ENCODE results near the gene MINDY4. TPM values are rescaled to one million over a fixed set of nuclear protein-coding genes. Genes with fewer than 3 reads are reported as not detected.

MINDY4 gene
- total RNA-seq, 2 donors from 2014 or later, result 8.1 to 31.9 TPM

DNA sequence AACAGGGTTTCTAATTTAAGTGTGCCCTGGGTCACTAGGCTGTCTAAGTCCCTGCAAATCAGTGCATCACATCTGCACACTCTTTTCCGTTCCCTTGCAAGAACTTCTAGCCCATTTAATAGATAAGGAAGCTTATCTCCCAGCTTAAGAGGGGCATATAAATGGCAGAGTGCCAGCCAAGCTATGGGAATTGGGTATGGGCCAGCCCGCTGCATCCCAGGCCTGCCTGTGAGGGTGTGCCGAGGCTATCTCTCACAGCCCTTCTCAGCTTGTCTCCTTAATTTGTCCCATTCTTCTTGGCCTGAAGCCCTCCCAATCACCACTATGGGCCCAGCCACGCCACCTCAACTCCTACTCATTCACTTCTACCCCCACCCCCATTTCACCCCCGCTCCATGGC, 155.1 kb downstream of the MINDY4 start:
- 93% methylated on average over 5 of the region's 5 CpGs for WGBS
- intact Hi-C loops (cut with DNase I), result no loop called here
- no peak for DNase-seq (ENCODE audit: low spot score)

DNA sequence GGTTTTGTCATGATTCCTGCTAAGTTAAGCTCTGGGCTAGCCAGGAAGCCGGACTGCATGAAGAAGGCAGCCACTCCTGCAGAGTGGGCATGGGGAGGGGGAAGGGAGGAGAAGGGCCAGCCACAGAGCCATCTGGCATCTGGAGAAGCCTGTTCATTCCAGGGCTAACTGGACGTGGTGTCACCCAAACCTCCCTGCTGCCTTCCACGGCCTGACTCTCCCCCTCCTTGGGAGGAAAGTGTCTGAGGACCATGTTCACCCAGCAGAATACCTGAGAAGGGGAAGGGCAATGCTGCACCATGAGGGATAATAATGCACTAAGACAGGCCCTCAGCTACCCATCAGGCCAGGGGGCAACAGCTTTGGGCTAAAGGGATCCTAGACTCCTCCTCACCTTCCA, 155.8 kb downstream of the MINDY4 start:
- Histone ChIP-seq H3K27me3 (replicated peaks; ENCODE audit: insufficient read depth) (no peaks in the 10 kb centered on the region), H3K27ac (no peak overlapping the region), H3K4me3 (no peak overlapping the region), H3K9me3 (no peaks in the 10 kb centered on the region), H3K4me1 (replicated peaks) (no peaks in the 10 kb centered on the region), H3K36me3 (no peaks in the 10 kb centered on the region)
- intact Hi-C loops (cut with DNase I), result no loop called here
- TF ChIP-seq POLR2AphosphoS5 (IDR thresholded peaks at IDR 0.05), result no peak
- TF ChIP-seq, protein P1, sequence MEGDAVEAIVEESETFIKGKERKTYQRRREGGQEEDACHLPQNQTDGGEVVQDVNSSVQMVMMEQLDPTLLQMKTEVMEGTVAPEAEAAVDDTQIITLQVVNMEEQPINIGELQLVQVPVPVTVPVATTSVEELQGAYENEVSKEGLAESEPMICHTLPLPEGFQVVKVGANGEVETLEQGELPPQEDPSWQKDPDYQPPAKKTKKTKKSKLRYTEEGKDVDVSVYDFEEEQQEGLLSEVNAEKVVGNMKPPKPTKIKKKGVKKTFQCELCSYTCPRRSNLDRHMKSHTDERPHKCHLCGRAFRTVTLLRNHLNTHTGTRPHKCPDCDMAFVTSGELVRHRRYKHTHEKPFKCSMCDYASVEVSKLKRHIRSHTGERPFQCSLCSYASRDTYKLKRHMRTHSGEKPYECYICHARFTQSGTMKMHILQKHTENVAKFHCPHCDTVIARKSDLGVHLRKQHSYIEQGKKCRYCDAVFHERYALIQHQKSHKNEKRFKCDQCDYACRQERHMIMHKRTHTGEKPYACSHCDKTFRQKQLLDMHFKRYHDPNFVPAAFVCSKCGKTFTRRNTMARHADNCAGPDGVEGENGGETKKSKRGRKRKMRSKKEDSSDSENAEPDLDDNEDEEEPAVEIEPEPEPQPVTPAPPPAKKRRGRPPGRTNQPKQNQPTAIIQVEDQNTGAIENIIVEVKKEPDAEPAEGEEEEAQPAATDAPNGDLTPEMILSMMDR (IDR thresholded peaks at IDR 0.05), result no peak
- no peak for TF ChIP-seq POLR2A (IDR thresholded peaks at IDR 0.05)
- peak; percentile 3 for DNase-seq (ENCODE audit: low spot score)
- 85% methylated on average over 3 of the region's 3 CpGs for WGBS

More for the DNA sequence above, 155.1 kb downstream of the MINDY4 start:
- H3K4me1 ChIP-seq (replicated peaks), result no peaks in the 10 kb centered on the region
- no peak overlapping the region for H3K27ac ChIP-seq
- no peaks in the 10 kb centered on the region for H3K36me3 ChIP-seq
- no peaks in the 10 kb centered on the region for H3K9me3 ChIP-seq
- H3K27me3 ChIP-seq (replicated peaks; ENCODE audit: insufficient read depth), result no peaks in the 10 kb centered on the region
- TF ChIP-seq POLR2AphosphoS5 (IDR thresholded peaks at IDR 0.05) (no peak), POLR2A (IDR thresholded peaks at IDR 0.05) (no peak)
- no peak overlapping the region for H3K4me3 ChIP-seq

DNA sequence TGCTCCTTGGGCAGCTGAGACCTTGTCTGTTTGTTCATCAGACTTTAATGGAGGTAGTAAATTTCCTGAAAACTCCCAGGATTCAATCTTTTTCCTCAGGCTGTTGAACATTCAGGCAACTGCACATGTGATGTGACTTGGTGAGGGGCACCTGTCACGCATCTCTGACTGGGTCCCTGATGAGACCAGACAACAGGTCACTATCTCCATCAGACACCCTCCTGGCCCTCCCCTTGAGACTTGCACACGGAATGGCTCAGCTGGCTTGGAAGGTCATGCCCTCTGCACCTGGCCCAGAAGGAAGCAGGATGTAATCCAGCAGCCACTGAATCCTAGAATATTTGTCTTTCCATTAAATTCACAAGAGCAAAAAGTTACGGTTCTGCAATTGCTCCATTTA, 156.3 kb downstream of the MINDY4 start:
- Histone ChIP-seq H3K9me3 (no peaks in the 10 kb centered on the region), H3K4me1 (replicated peaks) (no peaks in the 10 kb centered on the region)
- intact Hi-C loops (cut with DNase I), result no loop called here

DNA sequence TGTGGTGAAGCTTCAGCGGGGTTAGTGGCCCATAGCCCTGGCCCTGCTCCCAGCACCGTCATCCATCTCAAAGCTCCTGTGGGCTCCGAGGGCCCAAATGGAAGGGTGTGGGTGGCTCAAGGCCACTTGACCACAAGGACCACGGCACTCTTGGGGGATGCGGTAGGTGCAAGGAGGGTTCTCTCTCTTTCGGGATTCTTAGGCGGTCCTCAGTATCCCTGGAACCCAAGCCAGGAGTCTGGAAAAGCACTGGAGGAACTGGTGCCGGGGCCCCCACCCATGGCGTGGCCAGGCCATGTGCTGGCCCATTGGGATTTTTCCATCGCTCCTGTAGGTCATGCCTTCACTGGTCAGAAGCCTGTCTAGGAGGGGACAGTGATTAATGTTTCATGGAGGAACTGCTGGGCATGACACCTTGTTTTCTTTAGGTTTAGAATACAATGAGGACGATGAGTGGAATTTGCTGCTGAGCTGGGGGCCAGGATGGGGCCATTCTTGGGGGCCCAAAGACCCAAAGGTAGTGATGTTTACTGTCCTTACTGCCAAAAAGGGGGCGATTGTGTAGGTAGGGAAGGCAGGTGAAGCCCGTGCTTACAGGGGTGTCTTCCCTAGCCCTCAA, 157.1 kb downstream of the MINDY4 start:
- TF ChIP-seq POLR2AphosphoS5 (IDR thresholded peaks at IDR 0.05) (no peak), POLR2A (IDR thresholded peaks at IDR 0.05) (no peak)
- TF ChIP-seq, protein P1 (IDR thresholded peaks at IDR 0.05), result no peak
- 98% methylated on average over 9 of the region's 13 CpGs for WGBS
- DNase-seq (ENCODE audit: low spot score), result no peak
- intact Hi-C loops (cut with DNase I), result no loop called here
- no peaks in the 10 kb centered on the region for H3K27me3 ChIP-seq (replicated peaks; ENCODE audit: insufficient read depth)
- H3K27ac ChIP-seq, result no peak overlapping the region
- H3K4me1 ChIP-seq (replicated peaks), result no peaks in the 10 kb centered on the region
- H3K36me3 ChIP-seq, result no peaks in the 10 kb centered on the region
- H3K4me3 ChIP-seq, result no peak overlapping the region
- no peaks in the 10 kb centered on the region for H3K9me3 ChIP-seq

More for the DNA sequence above, 156.3 kb downstream of the MINDY4 start:
- H3K36me3 ChIP-seq, result no peaks in the 10 kb centered on the region
- H3K27me3 ChIP-seq (replicated peaks; ENCODE audit: insufficient read depth), result no peaks in the 10 kb centered on the region
- H3K27ac ChIP-seq, result no peak overlapping the region
- no peak for DNase-seq (ENCODE audit: low spot score)
- 83% methylated on average over 3 of the region's 3 CpGs for WGBS
- H3K4me3 ChIP-seq, result no peak overlapping the region
- TF ChIP-seq, protein P1 (IDR thresholded peaks at IDR 0.05), result no peak
- no peak for TF ChIP-seq POLR2A (IDR thresholded peaks at IDR 0.05)
- TF ChIP-seq POLR2AphosphoS5 (IDR thresholded peaks at IDR 0.05), result no peak

DNA sequence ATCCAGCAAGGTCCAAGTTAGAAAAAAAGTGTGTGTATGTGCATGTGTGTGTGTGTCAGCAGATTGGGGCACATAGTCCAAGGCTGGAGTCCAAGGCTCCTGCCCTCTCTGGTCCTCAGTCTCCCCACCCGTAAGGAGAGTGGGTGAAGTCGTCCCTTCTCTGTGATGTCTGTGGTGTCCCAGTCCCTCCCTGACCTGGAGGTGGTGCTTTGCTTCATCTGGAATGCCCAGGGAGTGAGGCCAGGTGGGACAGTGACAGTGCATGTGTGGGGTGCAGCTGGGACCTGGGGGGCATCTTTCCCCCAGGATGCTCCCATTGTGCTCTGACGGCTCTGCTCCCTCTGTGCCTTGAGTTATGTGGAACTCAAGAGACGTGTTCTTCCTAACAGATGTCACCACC, 158.5 kb downstream of the MINDY4 start:
- H3K4me1 ChIP-seq (replicated peaks), result no peaks in the 10 kb centered on the region
- no peak overlapping the region for H3K4me3 ChIP-seq
- H3K27me3 ChIP-seq (replicated peaks; ENCODE audit: insufficient read depth), result no peaks in the 10 kb centered on the region
- 84% methylated on average over 4 of the region's 4 CpGs for WGBS
- no peaks in the 10 kb centered on the region for H3K9me3 ChIP-seq
- no peak for TF ChIP-seq POLR2A (IDR thresholded peaks at IDR 0.05)
- TF ChIP-seq, protein P1 (IDR thresholded peaks at IDR 0.05), result no peak
- no peak for TF ChIP-seq POLR2AphosphoS5 (IDR thresholded peaks at IDR 0.05)
- no peak for DNase-seq (ENCODE audit: low spot score)
- no peak overlapping the region for H3K27ac ChIP-seq
- H3K36me3 ChIP-seq, result no peaks in the 10 kb centered on the region
- intact Hi-C loops (cut with DNase I), result no loop called here
